ENCODE data around the gene MDK.

Gene MDK

GRCh38 chr11:46385169-46386004, 3.9 kb downstream of the MDK start:
- TF ChIP-seq PATZ1 (CRISPR knock-in tag; IDR thresholded peaks at IDR 0.05; ENCODE audit: borderline replicate concordance) = no peak
- no peak for TF ChIP-seq ZNF565 (CRISPR knock-in tag; conservative IDR thresholded peaks at IDR 0.05; ENCODE audit: low read depth)
- TF ChIP-seq CREB5 (CRISPR knock-in tag; IDR thresholded peaks at IDR 0.05; ENCODE audit: low read depth) = no peak
- TF ChIP-seq ARNTL (CRISPR knock-in tag; IDR thresholded peaks at IDR 0.05; ENCODE audit: borderline replicate concordance, low read depth) = no peak
- TF ChIP-seq ZFP30 (CRISPR knock-in tag; IDR thresholded peaks at IDR 0.05) = no peak
- TF ChIP-seq OSR1 (CRISPR knock-in tag; IDR thresholded peaks at IDR 0.05) = no peak
- TF ChIP-seq ZNF70 (CRISPR knock-in tag; IDR thresholded peaks at IDR 0.05) = no peak
- no peak for TF ChIP-seq CSDC2 (CRISPR knock-in tag; IDR thresholded peaks at IDR 0.05)
- TF ChIP-seq BACH2 (CRISPR knock-in tag; IDR thresholded peaks at IDR 0.05; ENCODE audit: borderline replicate concordance) = no peak
- no peak for TF ChIP-seq ZNF8 (CRISPR knock-in tag; IDR thresholded peaks at IDR 0.05)
- TF ChIP-seq PPARA (CRISPR knock-in tag; IDR thresholded peaks at IDR 0.05; ENCODE audit: borderline replicate concordance) = no peak
- no peak for TF ChIP-seq TOX (CRISPR knock-in tag; IDR thresholded peaks at IDR 0.05; ENCODE audit: borderline replicate concordance)
- no peak for ATAC-seq

- no peak for ATAC-seq
- TF ChIP-seq ZNF8 (CRISPR knock-in tag; IDR thresholded peaks at IDR 0.05) = no peak
- no peak for TF ChIP-seq ARNTL (CRISPR knock-in tag; IDR thresholded peaks at IDR 0.05; ENCODE audit: borderline replicate concordance, low read depth)
- no peak for TF ChIP-seq TCF4 (CRISPR knock-in tag; IDR thresholded peaks at IDR 0.05; ENCODE audit: borderline replicate concordance)
- no peak for TF ChIP-seq RARB (CRISPR knock-in tag; IDR thresholded peaks at IDR 0.05)
- no peak for TF ChIP-seq ZFP30 (CRISPR knock-in tag; IDR thresholded peaks at IDR 0.05)
- no peak for TF ChIP-seq ESRRG (CRISPR knock-in tag; IDR thresholded peaks at IDR 0.05)
- no peak for TF ChIP-seq GLIS3 (CRISPR knock-in tag; IDR thresholded peaks at IDR 0.05)
- no peak for TF ChIP-seq CSRNP3 (CRISPR knock-in tag; IDR thresholded peaks at IDR 0.05)
- no peak for TF ChIP-seq ISL1 (CRISPR knock-in tag; IDR thresholded peaks at IDR 0.05)
- no peak for TF ChIP-seq ZNF565 (CRISPR knock-in tag; conservative IDR thresholded peaks at IDR 0.05; ENCODE audit: low read depth)
- no peak for TF ChIP-seq ZNF70 (CRISPR knock-in tag; IDR thresholded peaks at IDR 0.05)
Observed at GRCh38 chr11:46386005-46386578, 4.6 kb downstream of the MDK start.

- TF ChIP-seq ZNF565 (CRISPR knock-in tag; conservative IDR thresholded peaks at IDR 0.05; ENCODE audit: low read depth) (no peak), CREB5 (CRISPR knock-in tag; IDR thresholded peaks at IDR 0.05; ENCODE audit: low read depth) (no peak), OSR1 (CRISPR knock-in tag; IDR thresholded peaks at IDR 0.05) (no peak), ISL1 (CRISPR knock-in tag; IDR thresholded peaks at IDR 0.05) (no peak), CSRNP3 (CRISPR knock-in tag; IDR thresholded peaks at IDR 0.05) (no peak), ZFP30 (CRISPR knock-in tag; IDR thresholded peaks at IDR 0.05) (no peak), ZFP3 (CRISPR knock-in tag; IDR thresholded peaks at IDR 0.05) (no peak), GLIS3 (CRISPR knock-in tag; IDR thresholded peaks at IDR 0.05) (no peak), TSHZ2 (CRISPR knock-in tag; IDR thresholded peaks at IDR 0.05) (no peak), BACH2 (CRISPR knock-in tag; IDR thresholded peaks at IDR 0.05; ENCODE audit: borderline replicate concordance) (no peak), ZNF70 (CRISPR knock-in tag; IDR thresholded peaks at IDR 0.05) (no peak), CSDC2 (CRISPR knock-in tag; IDR thresholded peaks at IDR 0.05) (no peak)
- ATAC-seq = no peak
Observed at GRCh38 chr11:46386674-46387073, 5.2 kb downstream of the MDK start.
